Measurements from ENCODE around the gene DDB1.

DNA sequence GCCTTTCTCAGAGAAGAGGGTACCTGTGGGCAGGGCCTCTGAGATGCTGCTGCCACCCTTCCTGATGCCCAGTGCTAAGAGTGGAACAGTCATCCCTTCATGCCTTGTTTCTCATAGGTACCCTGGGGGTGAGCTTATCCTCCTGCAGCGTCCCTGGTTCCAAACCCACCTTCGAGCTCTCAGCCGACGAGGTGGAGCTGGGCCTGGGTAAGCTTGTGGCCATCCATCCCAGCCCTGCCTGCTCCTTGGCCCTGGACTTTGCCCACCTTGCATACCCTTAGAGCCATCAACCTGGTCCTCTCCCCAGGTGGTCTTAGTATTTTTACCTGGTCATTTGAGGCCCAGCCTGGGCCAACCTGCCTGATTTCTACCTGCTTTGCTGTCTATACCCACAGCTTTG lies 8.8 kb upstream of the DDB1 start:
- no peak for TF ChIP-seq CTCF (IDR thresholded peaks at IDR 0.05)
- TF ChIP-seq POLR2AphosphoS5 (IDR thresholded peaks at IDR 0.05): no peak
- no peak for TF ChIP-seq POLR2A (IDR thresholded peaks at IDR 0.05)
